Measurements from ENCODE around the gene SAMD10.
"Not testable (repeated sequence)": the region's sequence is repeated elsewhere in the genome, so short reads cannot be mapped to it uniquely, and the experiment has no call there.

SAMD10 gene

GRCh38 chr20:63963348-63963741 lies 16.1 kb downstream of the SAMD10 start:
- no peak for DNase-seq (ENCODE audit: extremely low read depth, low read depth)
- H3K4me3 ChIP-seq (replicated peaks; ENCODE audit: low read depth, low read length), result no peak overlapping the region
- TF ChIP-seq, protein P1, sequence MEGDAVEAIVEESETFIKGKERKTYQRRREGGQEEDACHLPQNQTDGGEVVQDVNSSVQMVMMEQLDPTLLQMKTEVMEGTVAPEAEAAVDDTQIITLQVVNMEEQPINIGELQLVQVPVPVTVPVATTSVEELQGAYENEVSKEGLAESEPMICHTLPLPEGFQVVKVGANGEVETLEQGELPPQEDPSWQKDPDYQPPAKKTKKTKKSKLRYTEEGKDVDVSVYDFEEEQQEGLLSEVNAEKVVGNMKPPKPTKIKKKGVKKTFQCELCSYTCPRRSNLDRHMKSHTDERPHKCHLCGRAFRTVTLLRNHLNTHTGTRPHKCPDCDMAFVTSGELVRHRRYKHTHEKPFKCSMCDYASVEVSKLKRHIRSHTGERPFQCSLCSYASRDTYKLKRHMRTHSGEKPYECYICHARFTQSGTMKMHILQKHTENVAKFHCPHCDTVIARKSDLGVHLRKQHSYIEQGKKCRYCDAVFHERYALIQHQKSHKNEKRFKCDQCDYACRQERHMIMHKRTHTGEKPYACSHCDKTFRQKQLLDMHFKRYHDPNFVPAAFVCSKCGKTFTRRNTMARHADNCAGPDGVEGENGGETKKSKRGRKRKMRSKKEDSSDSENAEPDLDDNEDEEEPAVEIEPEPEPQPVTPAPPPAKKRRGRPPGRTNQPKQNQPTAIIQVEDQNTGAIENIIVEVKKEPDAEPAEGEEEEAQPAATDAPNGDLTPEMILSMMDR (IDR thresholded peaks at IDR 0.05; ENCODE audit: low read depth, low read length, missing control alignments), result no peak

DNA sequence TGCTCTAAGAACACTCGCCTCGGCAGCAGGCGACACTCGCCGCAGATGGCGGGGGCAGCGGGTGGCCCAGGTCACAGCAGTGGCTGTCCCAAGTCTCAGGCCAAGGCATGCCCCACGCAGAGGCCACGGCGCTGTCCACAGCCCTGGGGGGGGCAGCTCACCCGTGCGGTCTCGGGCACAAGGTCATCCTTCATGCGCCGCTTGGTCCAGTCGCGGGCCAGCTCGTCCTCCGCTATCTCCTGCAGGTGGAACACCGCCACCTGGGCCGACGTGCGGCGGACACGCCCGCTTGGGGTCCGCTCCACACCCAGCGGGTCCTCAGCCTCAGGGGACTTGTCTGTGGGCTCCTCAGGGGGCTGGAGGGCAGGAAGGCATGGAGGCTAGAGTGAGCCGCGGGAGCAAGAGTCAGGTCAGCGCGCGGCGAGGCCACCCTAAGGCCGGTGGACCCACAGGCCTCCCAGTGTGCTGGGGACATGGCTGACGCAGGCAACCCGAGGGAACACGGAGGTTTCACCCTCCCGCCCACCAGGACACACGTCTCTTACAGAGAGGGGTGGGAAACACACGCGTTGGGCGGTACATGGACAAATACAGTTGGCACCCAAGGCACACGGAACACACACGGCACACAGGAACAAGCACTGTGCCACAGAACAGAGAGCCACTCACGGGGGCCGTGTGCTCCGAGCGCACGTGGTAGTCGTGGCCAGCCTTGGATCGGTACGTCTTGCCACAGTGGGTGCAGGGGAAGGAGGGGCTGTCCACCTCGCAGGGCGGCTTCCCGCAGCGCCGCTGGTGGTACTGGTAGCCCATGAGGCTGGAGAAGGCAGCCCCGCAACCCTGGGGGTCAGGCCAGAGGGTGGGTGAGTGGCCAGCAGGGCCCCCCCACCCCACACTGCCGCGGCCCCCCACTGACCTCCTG lies 16.8 kb downstream of the SAMD10 start:
- TF ChIP-seq, protein P1 (IDR thresholded peaks at IDR 0.05; ENCODE audit: low read depth, low read length, missing control alignments), result no peak
- H3K4me3 ChIP-seq (replicated peaks; ENCODE audit: low read depth, low read length), result no peak overlapping the region
- no peak for DNase-seq (ENCODE audit: extremely low read depth, low read depth)

DNA sequence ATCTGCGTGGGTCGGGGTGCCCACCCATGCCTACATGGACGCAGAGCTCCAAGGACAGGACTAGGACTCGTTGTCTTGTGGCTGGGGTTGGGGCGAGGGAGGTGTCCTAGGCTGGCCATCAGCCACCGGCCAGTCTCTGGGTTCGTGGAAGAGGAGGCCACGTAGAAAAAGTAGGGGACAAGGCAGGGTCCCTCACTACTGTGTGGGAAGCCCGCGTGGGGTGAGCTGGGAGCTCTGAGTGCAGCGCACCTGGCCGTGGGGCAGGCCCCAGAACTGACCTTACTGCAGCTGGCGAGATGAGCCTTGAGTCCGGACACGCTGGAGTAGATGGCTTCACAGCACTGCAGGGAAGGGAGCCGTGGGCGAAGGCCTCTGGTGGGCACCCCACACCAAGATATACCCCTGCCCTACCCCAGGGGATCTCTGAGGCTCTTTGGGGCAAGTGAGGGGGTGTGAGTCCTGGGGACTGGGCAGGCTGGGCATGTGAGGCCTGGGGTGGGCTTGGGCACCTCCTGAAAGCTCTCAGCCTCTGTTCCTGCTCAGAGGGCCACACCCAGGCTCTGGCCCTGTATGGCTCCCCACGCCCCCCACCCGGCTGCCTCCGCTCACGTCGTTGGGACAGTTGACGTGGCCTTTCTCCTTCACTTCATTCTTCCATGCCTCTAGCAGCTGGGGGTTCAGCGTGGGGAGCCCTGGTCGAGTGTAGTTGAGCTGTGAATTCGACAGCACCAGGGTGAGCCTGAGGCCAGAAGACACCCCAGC lies 17.6 kb downstream of the SAMD10 start:
- TF ChIP-seq, protein P1 (IDR thresholded peaks at IDR 0.05; ENCODE audit: low read depth, low read length, missing control alignments), result no peak
- DNase-seq (ENCODE audit: extremely low read depth, low read depth), result no peak
- H3K4me3 ChIP-seq (replicated peaks; ENCODE audit: low read depth, low read length), result no peak overlapping the region

GRCh38 chr20:63960654-63961621 lies 18.5 kb downstream of the SAMD10 start:
- DNase-seq (ENCODE audit: extremely low read depth, low read depth); H3K4me3 ChIP-seq (replicated peaks; ENCODE audit: low read depth, low read length): not testable (repeated sequence)

GRCh38 chr20:63959699-63960075 lies 19.8 kb downstream of the SAMD10 start:
- no peak for DNase-seq (ENCODE audit: extremely low read depth, low read depth)
- TF ChIP-seq, protein P1 (IDR thresholded peaks at IDR 0.05; ENCODE audit: low read depth, low read length, missing control alignments), result no peak
- no peak overlapping the region for H3K4me3 ChIP-seq (replicated peaks; ENCODE audit: low read depth, low read length)

DNA sequence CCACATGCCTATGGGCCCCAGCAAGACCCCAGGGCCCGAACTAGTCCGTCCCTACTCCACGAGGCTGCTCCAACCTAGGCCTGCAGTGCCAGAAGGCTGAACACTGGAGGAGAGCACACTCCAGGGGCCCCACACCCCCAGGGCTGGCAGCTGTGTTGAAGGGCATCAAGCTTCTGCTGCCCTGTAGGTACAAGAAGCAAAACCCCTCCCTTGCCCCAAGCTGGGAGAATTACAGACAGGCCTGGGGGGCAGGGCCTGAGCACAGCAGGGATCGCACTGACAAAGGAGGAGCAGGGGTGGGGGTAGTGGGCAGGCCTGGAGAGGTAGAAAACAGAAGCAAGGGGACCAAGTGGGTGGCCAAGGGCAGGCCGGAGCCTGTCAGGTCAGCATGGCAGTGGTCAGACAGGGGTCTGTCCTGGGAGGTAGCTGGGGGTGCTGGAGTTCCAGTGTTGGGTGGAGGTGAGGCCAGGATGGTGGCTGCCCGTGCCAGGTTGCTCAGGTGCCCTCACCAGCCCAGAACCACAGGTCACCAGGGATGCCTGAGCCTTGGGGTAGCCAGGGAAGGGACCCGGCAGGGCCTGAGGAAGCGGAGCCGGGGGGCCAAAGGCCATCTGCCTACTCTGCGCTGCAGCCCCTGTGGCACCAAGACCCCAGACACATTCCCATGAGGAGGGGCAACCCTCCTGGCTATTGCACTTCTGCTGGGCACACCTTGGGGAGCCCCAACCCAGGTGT lies 20.3 kb downstream of the SAMD10 start:
- H3K4me3 ChIP-seq (replicated peaks; ENCODE audit: low read depth, low read length), result no peak overlapping the region
- TF ChIP-seq, protein P1 (IDR thresholded peaks at IDR 0.05; ENCODE audit: low read depth, low read length, missing control alignments), result no peak
- DNase-seq (ENCODE audit: extremely low read depth, low read depth), result no peak

All from HFF-Myc (cell line).